Measurements from ENCODE around the gene PANX3. TPM values are rescaled to one million over a fixed set of nuclear protein-coding genes. Genes with fewer than 3 reads are reported as not detected.

PANX3 gene
- total and polyA plus RNA-seq, 4 donors = not detected

DNA sequence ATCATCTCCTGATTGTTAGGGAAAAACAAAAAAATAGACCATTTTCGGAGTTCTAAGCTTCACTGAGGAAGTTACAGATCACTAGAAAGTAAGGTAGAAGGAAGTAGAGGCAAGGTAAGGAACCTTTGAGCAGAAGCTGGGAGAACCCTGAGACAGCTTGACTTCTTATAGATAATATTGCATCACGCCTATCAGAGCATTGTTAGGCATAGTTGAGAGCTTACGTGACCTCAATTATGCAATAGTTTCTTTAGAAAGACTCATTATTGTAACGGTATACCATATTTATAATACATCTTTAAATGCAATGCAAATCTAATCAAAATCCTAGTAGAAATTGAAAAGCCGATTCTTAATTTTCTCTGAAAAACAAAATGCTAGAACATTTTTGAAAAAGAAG, 16.3 kb downstream of the PANX3 start:
- 90% methylated on average over 5 of the region's 5 CpGs for WGBS
- no peak for DNase-seq (ENCODE audit: low spot score)
- H3K36me3 ChIP-seq (ENCODE audit: control insufficient read depth in 4 of 4, insufficient read depth in 3 of 4, low read depth in 1 of 4, low read length in 3 of 4) = peaks cover 10 to 47% (median 41%) of the 10 kb centered on the region in 4 donors
- H3K9me3 ChIP-seq (ENCODE audit: control insufficient read depth in 4 of 4, low read length in 3 of 4) = no peaks in the 10 kb centered on the region
- H3K4me1 ChIP-seq (ENCODE audit: control insufficient read depth in 4 of 4, insufficient read depth in 4 of 4, low read length in 3 of 4) = peaks cover 1 to 12% (median 9%) of the 10 kb centered on the region in 4 donors
- H3K27ac ChIP-seq (ENCODE audit: low read depth in 1 of 2, low read length in 2 of 2) = no peak overlapping the region
- H3K4me3 ChIP-seq (ENCODE audit: low read depth in 1 of 3, low read length in 3 of 3) = no peak overlapping the region
- no peak overlapping the region for H3K9ac ChIP-seq (ENCODE audit: low read depth in 1 of 2, low read length in 2 of 2)
- TF ChIP-seq NR2F2 (IDR thresholded peaks at IDR 0.05) (no peak), RAD21 (IDR thresholded peaks at IDR 0.05) (no peak), HNF4A (conservative IDR thresholded peaks at IDR 0.05) (no peak), RXRA (IDR thresholded peaks at IDR 0.05) (no peak), TAF1 (conservative IDR thresholded peaks at IDR 0.05) (no peak), YY1 (IDR thresholded peaks at IDR 0.05) (no peak), JUND (IDR thresholded peaks at IDR 0.05) (no peak), GABPA (IDR thresholded peaks at IDR 0.05 in 1 of 2, conservative IDR thresholded peaks at IDR 0.05 in 1 of 2) (no peak), HNF4G (IDR thresholded peaks at IDR 0.05) (no peak), SP1 (IDR thresholded peaks at IDR 0.05) (no peak)
- TF ChIP-seq, protein P1, sequence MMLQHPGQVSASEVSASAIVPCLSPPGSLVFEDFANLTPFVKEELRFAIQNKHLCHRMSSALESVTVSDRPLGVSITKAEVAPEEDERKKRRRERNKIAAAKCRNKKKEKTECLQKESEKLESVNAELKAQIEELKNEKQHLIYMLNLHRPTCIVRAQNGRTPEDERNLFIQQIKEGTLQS (IDR thresholded peaks at IDR 0.05) = no peak
- TF ChIP-seq, protein P2, sequence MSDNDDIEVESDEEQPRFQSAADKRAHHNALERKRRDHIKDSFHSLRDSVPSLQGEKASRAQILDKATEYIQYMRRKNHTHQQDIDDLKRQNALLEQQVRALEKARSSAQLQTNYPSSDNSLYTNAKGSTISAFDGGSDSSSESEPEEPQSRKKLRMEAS (IDR thresholded peaks at IDR 0.05) = no peak
- TF ChIP-seq, protein P3, sequence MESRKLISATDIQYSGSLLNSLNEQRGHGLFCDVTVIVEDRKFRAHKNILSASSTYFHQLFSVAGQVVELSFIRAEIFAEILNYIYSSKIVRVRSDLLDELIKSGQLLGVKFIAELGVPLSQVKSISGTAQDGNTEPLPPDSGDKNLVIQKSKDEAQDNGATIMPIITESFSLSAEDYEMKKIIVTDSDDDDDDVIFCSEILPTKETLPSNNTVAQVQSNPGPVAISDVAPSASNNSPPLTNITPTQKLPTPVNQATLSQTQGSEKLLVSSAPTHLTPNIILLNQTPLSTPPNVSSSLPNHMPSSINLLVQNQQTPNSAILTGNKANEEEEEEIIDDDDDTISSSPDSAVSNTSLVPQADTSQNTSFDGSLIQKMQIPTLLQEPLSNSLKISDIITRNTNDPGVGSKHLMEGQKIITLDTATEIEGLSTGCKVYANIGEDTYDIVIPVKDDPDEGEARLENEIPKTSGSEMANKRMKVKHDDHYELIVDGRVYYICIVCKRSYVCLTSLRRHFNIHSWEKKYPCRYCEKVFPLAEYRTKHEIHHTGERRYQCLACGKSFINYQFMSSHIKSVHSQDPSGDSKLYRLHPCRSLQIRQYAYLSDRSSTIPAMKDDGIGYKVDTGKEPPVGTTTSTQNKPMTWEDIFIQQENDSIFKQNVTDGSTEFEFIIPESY (IDR thresholded peaks at IDR 0.05) = no peak
- TF ChIP-seq, protein P4, sequence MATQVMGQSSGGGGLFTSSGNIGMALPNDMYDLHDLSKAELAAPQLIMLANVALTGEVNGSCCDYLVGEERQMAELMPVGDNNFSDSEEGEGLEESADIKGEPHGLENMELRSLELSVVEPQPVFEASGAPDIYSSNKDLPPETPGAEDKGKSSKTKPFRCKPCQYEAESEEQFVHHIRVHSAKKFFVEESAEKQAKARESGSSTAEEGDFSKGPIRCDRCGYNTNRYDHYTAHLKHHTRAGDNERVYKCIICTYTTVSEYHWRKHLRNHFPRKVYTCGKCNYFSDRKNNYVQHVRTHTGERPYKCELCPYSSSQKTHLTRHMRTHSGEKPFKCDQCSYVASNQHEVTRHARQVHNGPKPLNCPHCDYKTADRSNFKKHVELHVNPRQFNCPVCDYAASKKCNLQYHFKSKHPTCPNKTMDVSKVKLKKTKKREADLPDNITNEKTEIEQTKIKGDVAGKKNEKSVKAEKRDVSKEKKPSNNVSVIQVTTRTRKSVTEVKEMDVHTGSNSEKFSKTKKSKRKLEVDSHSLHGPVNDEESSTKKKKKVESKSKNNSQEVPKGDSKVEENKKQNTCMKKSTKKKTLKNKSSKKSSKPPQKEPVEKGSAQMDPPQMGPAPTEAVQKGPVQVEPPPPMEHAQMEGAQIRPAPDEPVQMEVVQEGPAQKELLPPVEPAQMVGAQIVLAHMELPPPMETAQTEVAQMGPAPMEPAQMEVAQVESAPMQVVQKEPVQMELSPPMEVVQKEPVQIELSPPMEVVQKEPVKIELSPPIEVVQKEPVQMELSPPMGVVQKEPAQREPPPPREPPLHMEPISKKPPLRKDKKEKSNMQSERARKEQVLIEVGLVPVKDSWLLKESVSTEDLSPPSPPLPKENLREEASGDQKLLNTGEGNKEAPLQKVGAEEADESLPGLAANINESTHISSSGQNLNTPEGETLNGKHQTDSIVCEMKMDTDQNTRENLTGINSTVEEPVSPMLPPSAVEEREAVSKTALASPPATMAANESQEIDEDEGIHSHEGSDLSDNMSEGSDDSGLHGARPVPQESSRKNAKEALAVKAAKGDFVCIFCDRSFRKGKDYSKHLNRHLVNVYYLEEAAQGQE (IDR thresholded peaks at IDR 0.05) = no peak
- TF ChIP-seq, protein P5, sequence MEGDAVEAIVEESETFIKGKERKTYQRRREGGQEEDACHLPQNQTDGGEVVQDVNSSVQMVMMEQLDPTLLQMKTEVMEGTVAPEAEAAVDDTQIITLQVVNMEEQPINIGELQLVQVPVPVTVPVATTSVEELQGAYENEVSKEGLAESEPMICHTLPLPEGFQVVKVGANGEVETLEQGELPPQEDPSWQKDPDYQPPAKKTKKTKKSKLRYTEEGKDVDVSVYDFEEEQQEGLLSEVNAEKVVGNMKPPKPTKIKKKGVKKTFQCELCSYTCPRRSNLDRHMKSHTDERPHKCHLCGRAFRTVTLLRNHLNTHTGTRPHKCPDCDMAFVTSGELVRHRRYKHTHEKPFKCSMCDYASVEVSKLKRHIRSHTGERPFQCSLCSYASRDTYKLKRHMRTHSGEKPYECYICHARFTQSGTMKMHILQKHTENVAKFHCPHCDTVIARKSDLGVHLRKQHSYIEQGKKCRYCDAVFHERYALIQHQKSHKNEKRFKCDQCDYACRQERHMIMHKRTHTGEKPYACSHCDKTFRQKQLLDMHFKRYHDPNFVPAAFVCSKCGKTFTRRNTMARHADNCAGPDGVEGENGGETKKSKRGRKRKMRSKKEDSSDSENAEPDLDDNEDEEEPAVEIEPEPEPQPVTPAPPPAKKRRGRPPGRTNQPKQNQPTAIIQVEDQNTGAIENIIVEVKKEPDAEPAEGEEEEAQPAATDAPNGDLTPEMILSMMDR (IDR thresholded peaks at IDR 0.05; ENCODE audit: low read depth, low read length, missing input control) = no peak
- H3K27me3 ChIP-seq (ENCODE audit: control insufficient read depth in 4 of 4, insufficient read depth in 4 of 4, low read length in 3 of 4) = no peaks in the 10 kb centered on the region

DNA sequence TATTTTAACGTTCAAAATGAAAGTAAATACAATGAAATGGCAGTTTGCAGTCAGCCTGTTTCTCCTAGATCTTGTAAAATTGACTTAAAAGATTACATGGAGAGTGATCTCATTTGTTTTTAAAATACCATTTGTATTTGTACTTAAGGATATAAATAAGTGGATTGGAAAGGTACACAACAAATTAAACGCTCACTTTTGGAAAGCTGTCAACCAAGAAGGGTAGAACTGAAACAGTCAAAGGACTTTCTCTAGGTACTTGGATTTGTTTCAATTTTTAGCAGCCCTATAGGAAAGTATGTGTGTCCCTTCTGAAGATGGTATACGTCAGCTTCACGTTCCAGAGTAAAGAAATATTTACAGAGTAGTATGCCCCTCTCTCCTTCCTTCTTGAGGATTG, 18.7 kb downstream of the PANX3 start:
- Histone ChIP-seq H3K4me3 (ENCODE audit: low read depth in 1 of 3, low read length in 3 of 3) (no peak overlapping the region), H3K36me3 (ENCODE audit: control insufficient read depth in 4 of 4, insufficient read depth in 3 of 4, low read depth in 1 of 4, low read length in 3 of 4) (peaks cover 14 to 62% (median 56%) of the 10 kb centered on the region in 4 donors), H3K9me3 (ENCODE audit: control insufficient read depth in 4 of 4, low read length in 3 of 4) (no peaks in the 10 kb centered on the region), H3K4me1 (ENCODE audit: control insufficient read depth in 4 of 4, insufficient read depth in 4 of 4, low read length in 3 of 4) (no peaks in the 10 kb centered on the region), H3K27ac (ENCODE audit: low read depth in 1 of 2, low read length in 2 of 2) (no peak overlapping the region), H3K9ac (ENCODE audit: low read depth in 1 of 2, low read length in 2 of 2) (no peak overlapping the region), H3K27me3 (ENCODE audit: control insufficient read depth in 4 of 4, insufficient read depth in 4 of 4, low read length in 3 of 4) (no peaks in the 10 kb centered on the region)
- 88% methylated on average over 4 of the region's 4 CpGs for WGBS
- DNase-seq (ENCODE audit: low spot score) = no peak
- no peak for TF ChIP-seq EGR1 (IDR thresholded peaks at IDR 0.05; ENCODE audit: low read depth in 2 of 2)
- no peak for TF ChIP-seq HNF4G (IDR thresholded peaks at IDR 0.05)
- TF ChIP-seq GABPA (IDR thresholded peaks at IDR 0.05 in 1 of 2, conservative IDR thresholded peaks at IDR 0.05 in 1 of 2) = no peak
- TF ChIP-seq NR2F2 (IDR thresholded peaks at IDR 0.05) = no peak
- TF ChIP-seq, protein P2 (IDR thresholded peaks at IDR 0.05) = no peak
- TF ChIP-seq FOXA2 (IDR thresholded peaks at IDR 0.05) = no peak
- TF ChIP-seq, protein P3 (IDR thresholded peaks at IDR 0.05) = no peak
- TF ChIP-seq SP1 (IDR thresholded peaks at IDR 0.05) = no peak
- TF ChIP-seq, protein P5 (IDR thresholded peaks at IDR 0.05; ENCODE audit: low read depth, low read length, missing input control) = no peak
- no peak for TF ChIP-seq JUND (IDR thresholded peaks at IDR 0.05)
- TF ChIP-seq RXRA (IDR thresholded peaks at IDR 0.05) = no peak

Data from liver (tissue), 9 donors.